Suprapubic skin (tissue), 4 donors: ENCODE measurements around the gene NRG3.

Source experiments
- EP300 ChIP-seq: sonication (generic); formaldehyde crosslinking; IDR thresholded peaks from one replicate; pipeline ENCODE4 v1.6.1; 2017; ENCODE audit warnings: antibody characterized with exemption
- POLR2A ChIP-seq, 2 donors: fragments of 450-650 bp; IDR thresholded peaks; one replicate each; pipeline ENCODE4 v1.6.1; 2017; ENCODE audit warnings: antibody characterized with exemption in 2 of 2, mild to moderate bottlenecking in 2 of 2, moderate library complexity in 2 of 2
- POLR2AphosphoS5 ChIP-seq, 3 donors: sonication (generic); formaldehyde crosslinking; IDR thresholded peaks; one replicate each; pipeline ENCODE4 v1.6.1; 2017; ENCODE audit warnings: antibody characterized with exemption in 3 of 3
- TF ChIP-seq, protein P1 (sequence below), 2 donors: fragments of 200-600 bp in 1 of 2; fragments of 450-650 bp in 1 of 2; sonication (generic) in 1 of 2; IDR thresholded peaks; one replicate each; pipeline ENCODE4 v1.5.1; 2016 to 2019; ENCODE audit warnings: antibody characterized with exemption in 2 of 2, mild to moderate bottlenecking in 1 of 2, moderate library complexity in 1 of 2

DNA sequence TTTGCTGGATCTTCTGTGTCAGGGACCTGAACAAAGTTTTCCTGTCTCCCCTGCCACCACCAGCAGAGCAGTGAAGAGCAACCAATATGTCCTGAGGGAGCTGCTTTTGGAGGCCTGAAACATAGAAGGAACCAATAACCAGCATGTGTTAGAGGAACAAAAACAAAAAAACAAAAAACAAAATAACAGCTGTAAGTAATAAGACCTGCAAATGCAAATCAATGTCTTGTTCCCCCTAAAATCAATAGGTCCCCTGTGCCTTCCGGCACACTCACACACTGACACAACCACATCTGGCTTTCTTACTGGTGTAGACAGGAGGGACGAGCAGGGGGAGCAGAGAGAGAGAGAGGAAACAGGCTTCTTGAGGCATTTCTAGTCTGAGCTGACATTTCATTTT is 94.1 kb downstream of the NRG3 start:
- TF ChIP-seq, protein P1, sequence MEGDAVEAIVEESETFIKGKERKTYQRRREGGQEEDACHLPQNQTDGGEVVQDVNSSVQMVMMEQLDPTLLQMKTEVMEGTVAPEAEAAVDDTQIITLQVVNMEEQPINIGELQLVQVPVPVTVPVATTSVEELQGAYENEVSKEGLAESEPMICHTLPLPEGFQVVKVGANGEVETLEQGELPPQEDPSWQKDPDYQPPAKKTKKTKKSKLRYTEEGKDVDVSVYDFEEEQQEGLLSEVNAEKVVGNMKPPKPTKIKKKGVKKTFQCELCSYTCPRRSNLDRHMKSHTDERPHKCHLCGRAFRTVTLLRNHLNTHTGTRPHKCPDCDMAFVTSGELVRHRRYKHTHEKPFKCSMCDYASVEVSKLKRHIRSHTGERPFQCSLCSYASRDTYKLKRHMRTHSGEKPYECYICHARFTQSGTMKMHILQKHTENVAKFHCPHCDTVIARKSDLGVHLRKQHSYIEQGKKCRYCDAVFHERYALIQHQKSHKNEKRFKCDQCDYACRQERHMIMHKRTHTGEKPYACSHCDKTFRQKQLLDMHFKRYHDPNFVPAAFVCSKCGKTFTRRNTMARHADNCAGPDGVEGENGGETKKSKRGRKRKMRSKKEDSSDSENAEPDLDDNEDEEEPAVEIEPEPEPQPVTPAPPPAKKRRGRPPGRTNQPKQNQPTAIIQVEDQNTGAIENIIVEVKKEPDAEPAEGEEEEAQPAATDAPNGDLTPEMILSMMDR (IDR thresholded peaks at IDR 0.05): no peak
- TF ChIP-seq POLR2AphosphoS5 (IDR thresholded peaks at IDR 0.05) (no peak), EP300 (no peak), POLR2A (IDR thresholded peaks at IDR 0.05) (no peak)
